NB4 (cell line): Measurements from ENCODE around the gene C1orf174.

Experiments used
- DNase-seq: peaks from one replicate; pipeline ENCODE4 v3.0.0; 2010; ENCODE audit warnings: low read depth
- H3K4me3 ChIP-seq: one replicate; pipeline ENCODE4 v1.5.1; 2011; ENCODE audit warnings: mild to moderate bottlenecking, low read depth, low read length, moderate library complexity
- CTCF ChIP-seq: IDR thresholded peaks from one replicate; pipeline ENCODE4 v1.5.1; 2012; ENCODE audit warnings: low read depth, low read length
- MAX ChIP-seq: IDR thresholded peaks from 2 replicates; pipeline ENCODE4 v1.6.1; 2011; ENCODE audit warnings: low read depth, low read length
- MYC ChIP-seq: IDR thresholded peaks from 2 replicates; pipeline ENCODE4 v1.6.1; 2011; ENCODE audit warnings: low read depth, low read length
- POLR2A ChIP-seq: IDR thresholded peaks from 2 replicates; pipeline ENCODE4 v1.6.1; 2011; ENCODE audit warnings: mild to moderate bottlenecking; ENCODE audit not compliant: insufficient read length; ENCODE audit errors: extremely low read depth

Gene C1orf174

GRCh38 chr1:3890389-3891328 lies 9.4 kb downstream of the C1orf174 start:
- TF ChIP-seq MYC, result no peak
- no peak for TF ChIP-seq POLR2A
- TF ChIP-seq MAX, result no peak
- no peak for TF ChIP-seq CTCF
- no peak overlapping the region for H3K4me3 ChIP-seq
- DNase-seq, result no peak

- TF ChIP-seq CTCF (no peak), POLR2A (no peak), MYC (no peak), MAX (no peak)
- H3K4me3 ChIP-seq, result no peak overlapping the region
- DNase-seq, result no peak
Measured at GRCh38 chr1:3889936-3890335, 10.1 kb downstream of the C1orf174 start.

GRCh38 chr1:3888301-3888700 lies 11.8 kb downstream of the C1orf174 start:
- TF ChIP-seq POLR2A, result no peak
- no peak for TF ChIP-seq MAX
- no peak for TF ChIP-seq MYC
- TF ChIP-seq CTCF, result no peak

GRCh38 chr1:3886691-3887090 lies 13.4 kb downstream of the C1orf174 start:
- no peak for TF ChIP-seq MYC
- no peak for TF ChIP-seq POLR2A
- TF ChIP-seq CTCF, result no peak
- no peak for TF ChIP-seq MAX
- no peak overlapping the region for H3K4me3 ChIP-seq
- no peak for DNase-seq

More at GRCh38 chr1:3888301-3888700, 11.8 kb downstream of the C1orf174 start:
- DNase-seq, result no peak
- H3K4me3 ChIP-seq, result no peak overlapping the region

- no peak for TF ChIP-seq MYC
- no peak for TF ChIP-seq MAX
- no peak for TF ChIP-seq CTCF
- no peak for TF ChIP-seq POLR2A
- DNase-seq, result no peak
- H3K4me3 ChIP-seq, result no peak overlapping the region
Measured at GRCh38 chr1:3886106-3886670, 13.9 kb downstream of the C1orf174 start.
